Left ventricle myocardium inferior (tissue), 1 donor: ENCODE data around the gene FAM32A. TPM values are rescaled to one million over a fixed set of nuclear protein-coding genes. Genes with fewer than 3 reads are reported as not detected.

Source experiments
- DNase-seq: peaks from one replicate; pipeline ENCODE4 v3.0.0-alpha.2; 2020
- H3K27ac ChIP-seq: fragments of 200-600 bp; replicated peaks from 2 replicates; pipeline ENCODE4 v1.8.0; 2021
- H3K27me3 ChIP-seq: fragments of 200-600 bp; 2 replicates; pipeline ENCODE4 v1.8.0; 2021; ENCODE audit warnings: low read depth
- H3K36me3 ChIP-seq: fragments of 200-600 bp; 2 replicates; pipeline ENCODE4 v1.8.0; 2021
- H3K4me1 ChIP-seq: fragments of 200-600 bp; 2 replicates; pipeline ENCODE4 v1.8.0; 2021
- H3K4me3 ChIP-seq: fragments of 200-600 bp; 2 replicates; pipeline ENCODE4 v1.8.0; 2021; ENCODE audit warnings: mild to moderate bottlenecking, moderate library complexity
- H3K9me3 ChIP-seq: fragments of 200-600 bp; replicated peaks from 2 replicates; pipeline ENCODE4 v1.8.0; 2021
- CTCF ChIP-seq: fragments of 200-600 bp; IDR thresholded peaks from 2 replicates; pipeline ENCODE4 v1.8.0; 2021; ENCODE audit warnings: antibody characterized with exemption, mild to moderate bottlenecking, borderline replicate concordance
- intact Hi-C: fragments of 100-400 bp; cut with micrococcal nuclease; formaldehyde crosslinking; loops from one replicate; pipeline ENCODE4 v1.11.0; 2022
- total RNA-seq: library from RNA; stranded (reverse); fragmentation: NEBNext Ultra II Directional; extraction: Animal tissue kit (Norgen Biotek cat#: 25700); gene quantifications from one replicate; pipeline ENCODE4 v1.2.1, GENCODE V29; 2021
- donor health status: DM: no; HTN: yes; CAD: no; lungs with severe emphysema.

Gene FAM32A
- total RNA-seq, 1 donor from 2014 or later: 34.3 TPM

DNA sequence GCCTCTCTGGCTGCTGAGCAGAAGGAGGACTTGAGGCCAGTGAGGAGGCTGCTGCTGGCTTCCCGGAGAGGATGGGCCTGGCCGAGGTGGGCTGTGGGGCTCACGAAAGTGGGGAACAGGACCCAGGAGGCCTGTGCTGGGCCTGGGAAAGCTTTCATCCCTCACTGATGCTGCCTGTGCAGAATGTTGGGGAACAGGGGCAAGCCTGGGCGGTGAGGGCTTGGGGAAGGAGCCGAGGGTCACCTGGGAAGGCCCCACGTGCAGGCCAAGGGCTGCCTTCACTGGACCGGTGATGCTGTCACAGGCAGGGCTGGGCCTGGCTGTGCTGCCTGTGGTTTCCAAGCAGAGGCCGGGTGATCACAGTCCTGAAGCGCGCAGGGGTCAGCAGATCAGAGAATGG is 21.9 kb downstream of the FAM32A start:
- intact Hi-C loops: no loop called here
- Histone ChIP-seq H3K4me1 (peaks cover 27% of the 10 kb centered on the region), H3K9me3 (no peaks in the 10 kb centered on the region), H3K4me3 (no peak overlapping the region), H3K36me3 (peaks cover 80% of the 10 kb centered on the region), H3K27ac (no peak overlapping the region), H3K27me3 (no peaks in the 10 kb centered on the region)
- DNase-seq: no peak
- no peak for TF ChIP-seq CTCF

DNA sequence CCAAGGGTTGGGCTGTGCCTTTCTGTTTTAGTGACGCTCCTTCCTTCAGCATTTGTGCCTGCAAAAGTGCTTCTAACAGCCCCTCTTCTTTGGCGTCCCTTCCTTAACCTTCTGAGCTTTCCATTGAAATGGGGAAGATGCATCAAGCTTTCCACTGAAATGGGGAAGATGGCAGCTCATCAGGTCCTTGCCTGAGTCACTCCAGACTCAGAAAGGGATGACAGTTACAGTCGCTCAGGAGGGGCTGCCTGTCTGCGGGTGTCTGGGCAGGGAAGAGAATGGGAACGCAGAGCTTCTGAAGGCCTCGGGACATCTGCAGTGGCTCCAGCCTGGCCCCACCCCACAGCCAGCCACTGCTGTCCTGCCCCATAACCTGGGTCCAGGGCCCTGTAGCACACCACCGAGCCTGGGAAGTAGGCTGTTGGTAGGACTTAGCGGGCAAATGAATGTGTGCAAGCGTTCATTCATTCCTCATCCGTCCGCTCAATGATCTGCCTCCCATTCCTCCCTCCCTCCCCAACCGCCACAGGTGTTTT is 22.3 kb downstream of the FAM32A start:
- no peak for TF ChIP-seq CTCF
- Histone ChIP-seq H3K9me3 (no peaks in the 10 kb centered on the region), H3K27me3 (no peaks in the 10 kb centered on the region), H3K27ac (no peak overlapping the region), H3K36me3 (peaks cover 80% of the 10 kb centered on the region), H3K4me1 (peaks cover 27% of the 10 kb centered on the region), H3K4me3 (no peak overlapping the region)
- intact Hi-C loops: no loop called here
- DNase-seq: no peak

DNA sequence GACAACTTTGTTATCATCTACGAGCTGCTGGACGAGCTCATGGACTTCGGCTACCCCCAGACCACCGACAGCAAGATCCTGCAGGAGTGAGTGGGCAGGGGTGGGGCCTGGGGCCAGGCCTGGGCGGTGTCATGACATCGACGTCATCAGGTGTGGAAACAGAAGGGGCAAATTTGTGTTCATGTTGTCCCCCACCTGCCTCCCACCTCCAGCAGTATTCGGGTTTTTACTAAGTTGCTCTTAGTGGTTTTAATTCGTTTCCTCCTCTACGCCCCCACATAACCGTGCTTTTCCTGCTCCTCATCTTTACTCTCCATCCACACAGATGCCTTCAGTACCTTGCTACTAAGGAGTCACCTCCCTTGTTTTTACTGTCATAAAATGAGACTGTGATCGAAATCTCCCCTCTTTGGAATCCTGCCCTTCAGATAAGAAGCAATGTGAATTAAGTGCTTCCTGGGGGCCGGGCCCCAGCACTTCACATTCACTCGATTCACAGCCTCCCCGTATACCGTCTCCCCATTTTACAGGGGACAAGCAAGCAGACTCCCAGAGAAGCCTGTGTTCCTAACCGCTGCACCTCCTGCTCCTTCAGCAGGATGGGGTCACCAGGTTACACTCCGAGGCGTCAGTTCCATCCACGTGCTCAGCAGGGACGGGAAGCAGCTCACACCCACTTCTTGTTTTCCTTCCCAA is 23.0 kb downstream of the FAM32A start:
- Histone ChIP-seq H3K9me3 (no peaks in the 10 kb centered on the region), H3K27ac (no peak overlapping the region), H3K36me3 (peaks cover 73% of the 10 kb centered on the region), H3K4me3 (no peak overlapping the region), H3K4me1 (peaks cover 27% of the 10 kb centered on the region), H3K27me3 (no peaks in the 10 kb centered on the region)
- DNase-seq: no peak
- no peak for TF ChIP-seq CTCF
- intact Hi-C loops: no loop called here

DNA sequence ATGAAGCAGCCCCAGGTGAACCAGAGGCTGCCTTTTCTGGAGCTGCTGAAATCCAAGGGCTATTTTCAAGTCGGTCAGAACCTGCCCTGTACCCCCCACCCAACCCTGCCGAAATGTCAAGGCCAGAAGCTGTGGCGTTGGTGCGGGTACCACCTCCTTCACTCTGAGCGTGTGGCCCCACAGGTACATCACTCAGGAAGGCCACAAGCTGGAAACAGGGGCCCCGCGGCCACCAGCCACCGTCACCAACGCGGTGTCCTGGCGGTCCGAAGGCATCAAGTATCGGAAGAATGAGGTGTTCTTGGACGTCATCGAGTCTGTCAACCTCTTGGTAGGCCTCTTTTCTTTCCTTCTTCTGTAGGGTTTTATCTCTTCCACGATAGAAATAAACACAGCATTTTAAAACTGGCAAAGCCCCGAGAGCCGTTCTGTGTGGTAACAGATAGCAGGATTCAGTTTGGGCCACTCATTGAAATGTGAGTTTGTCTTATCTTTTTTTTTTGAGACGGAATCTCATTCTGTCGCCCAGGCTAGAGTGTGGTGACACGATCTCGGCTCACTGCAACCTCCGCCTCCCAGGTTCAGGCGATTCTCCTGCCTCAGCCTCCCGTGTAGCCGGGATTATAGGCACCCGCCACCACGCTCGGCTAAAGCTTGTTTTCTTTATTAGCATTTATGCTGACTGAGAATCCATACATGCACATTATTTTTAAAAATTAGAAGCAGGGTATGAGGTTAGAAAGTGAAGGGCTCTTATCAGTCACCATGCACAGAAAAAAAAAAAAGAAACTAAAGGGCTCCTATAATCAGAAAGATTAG is 23.8 kb downstream of the FAM32A start:
- intact Hi-C loops: no loop called here

DNA sequence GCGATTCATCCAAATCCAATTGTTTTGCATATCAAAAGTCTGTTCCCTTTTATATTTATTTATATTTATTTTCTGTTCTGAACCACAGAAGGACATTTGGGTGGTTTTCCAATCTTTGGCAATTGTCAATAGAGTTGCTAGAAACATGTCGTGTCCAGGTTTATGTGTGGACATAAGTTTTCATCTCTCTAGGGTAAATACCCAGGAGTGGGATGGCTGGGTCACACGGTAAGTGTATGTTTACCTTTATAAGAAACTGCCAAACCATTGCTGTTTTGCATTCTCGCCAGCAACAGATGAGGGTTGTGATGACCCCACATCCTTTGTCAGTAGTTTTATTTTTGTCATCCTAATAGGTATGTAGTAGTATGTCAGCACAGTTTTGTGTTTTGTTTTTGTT is 25.0 kb downstream of the FAM32A start:
- Histone ChIP-seq H3K9me3 (no peaks in the 10 kb centered on the region), H3K27ac (no peak overlapping the region), H3K4me3 (no peak overlapping the region), H3K36me3 (peaks cover 59% of the 10 kb centered on the region), H3K27me3 (no peaks in the 10 kb centered on the region), H3K4me1 (peaks cover 13% of the 10 kb centered on the region)
- no peak for DNase-seq
- intact Hi-C loops: no loop called here
- TF ChIP-seq CTCF: no peak

More for the DNA sequence above, 23.8 kb downstream of the FAM32A start:
- Histone ChIP-seq H3K4me1 (peaks cover 25% of the 10 kb centered on the region), H3K9me3 (no peaks in the 10 kb centered on the region), H3K36me3 (peaks cover 65% of the 10 kb centered on the region), H3K27ac (no peak overlapping the region), H3K27me3 (no peaks in the 10 kb centered on the region), H3K4me3 (no peak overlapping the region)
- no peak for DNase-seq
- no peak for TF ChIP-seq CTCF
